Measurements from ENCODE around the gene RECK. TPM values are rescaled to one million over a fixed set of nuclear protein-coding genes. Genes with fewer than 3 reads are reported as not detected.

Gene RECK
- total RNA-seq, 1 donor from 2014 or later: 11.1 TPM

DNA sequence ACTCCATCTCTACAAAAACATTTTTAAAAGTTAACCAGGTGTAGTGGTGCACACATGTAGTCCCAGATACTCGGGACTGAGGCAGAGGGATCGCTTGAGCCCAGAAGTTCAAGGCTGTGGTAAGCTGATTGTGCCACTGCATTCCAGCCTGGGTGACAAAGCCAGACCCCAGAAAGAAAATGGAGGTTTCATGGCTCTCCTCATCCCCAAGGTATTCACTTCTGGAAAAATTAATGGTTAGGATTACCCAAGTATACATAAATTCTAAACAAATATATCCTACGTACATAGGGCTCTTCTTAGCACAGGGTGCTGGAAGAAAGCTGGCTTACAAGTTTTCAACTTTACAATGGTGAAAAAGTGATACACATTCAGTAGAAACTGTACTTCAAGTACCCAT, 18.6 kb upstream of the RECK start:
- TF ChIP-seq CTCF (IDR thresholded peaks at IDR 0.05; ENCODE audit: partially characterized antibody, unreplicated experiment): no peak
- peaks cover 3% of the 10 kb centered on the region for H3K9me3 Mint-ChIP-seq (ENCODE audit: unreplicated experiment)
- no peaks in the 10 kb centered on the region for H3K36me3 Mint-ChIP-seq (ENCODE audit: unreplicated experiment)
- H3K4me3 Mint-ChIP-seq (ENCODE audit: unreplicated experiment): no peak overlapping the region
- no peak overlapping the region for H3K27ac Mint-ChIP-seq (ENCODE audit: unreplicated experiment)
- H3K4me1 Mint-ChIP-seq (ENCODE audit: low read depth, unreplicated experiment): peaks cover 2% of the 10 kb centered on the region
- no peak for DNase-seq
- H3K27me3 Mint-ChIP-seq (ENCODE audit: unreplicated experiment): peaks cover 4% of the 10 kb centered on the region

DNA sequence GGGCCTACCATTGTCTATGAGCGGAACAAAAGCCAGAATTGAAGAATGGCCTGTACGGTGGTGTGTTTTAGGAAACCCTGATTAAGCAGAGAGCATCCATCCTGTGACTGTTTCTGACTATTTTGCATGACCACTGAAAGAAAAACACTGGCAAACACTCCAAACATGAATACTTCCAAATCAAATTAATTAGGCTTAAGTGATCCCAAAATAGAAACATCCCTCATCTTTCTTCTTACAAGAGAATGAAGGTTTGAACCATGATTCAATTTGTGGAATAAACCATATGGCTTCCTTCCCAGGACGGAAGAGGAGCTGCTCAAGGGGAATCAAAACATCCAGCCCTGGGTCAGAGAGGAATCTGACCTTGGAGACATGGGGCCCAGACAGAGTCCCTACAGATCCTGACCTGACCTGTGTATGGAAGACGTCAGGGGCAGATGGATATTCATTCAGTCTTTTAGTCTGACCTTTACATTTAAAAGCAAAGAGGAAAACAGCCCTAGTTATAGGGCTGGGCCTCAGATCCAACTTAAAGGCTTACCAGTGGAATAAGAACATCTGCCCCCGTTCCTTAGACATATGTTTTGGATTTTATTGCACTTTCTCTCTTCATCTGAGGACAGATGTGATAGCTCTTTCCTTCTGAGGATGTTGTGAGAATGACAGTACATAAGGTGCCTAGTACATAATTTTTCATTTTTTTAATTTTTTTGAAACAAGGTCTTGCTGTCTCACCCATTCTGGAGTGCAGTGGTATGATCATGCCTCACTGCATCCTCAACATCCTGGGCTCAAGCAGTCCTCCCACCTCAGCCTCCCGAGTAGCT, 17.6 kb upstream of the RECK start:
- Mint-ChIP-seq H3K9me3 (ENCODE audit: unreplicated experiment) (no peaks in the 10 kb centered on the region), H3K27ac (ENCODE audit: unreplicated experiment) (peak overlapping the region; percentile 88), H3K27me3 (ENCODE audit: unreplicated experiment) (peaks cover 3% of the 10 kb centered on the region), H3K4me3 (ENCODE audit: unreplicated experiment) (peak overlapping the region; percentile 14), H3K4me1 (ENCODE audit: low read depth, unreplicated experiment) (peaks cover 2% of the 10 kb centered on the region), H3K36me3 (ENCODE audit: unreplicated experiment) (no peaks in the 10 kb centered on the region)
- no peak for DNase-seq
- no peak for TF ChIP-seq CTCF (IDR thresholded peaks at IDR 0.05; ENCODE audit: partially characterized antibody, unreplicated experiment)

GRCh38 chr9:36021968-36022367, 14.7 kb upstream of the RECK start:
- no peak for DNase-seq
- peaks cover 3% of the 10 kb centered on the region for H3K27me3 Mint-ChIP-seq (ENCODE audit: unreplicated experiment)
- H3K27ac Mint-ChIP-seq (ENCODE audit: unreplicated experiment): no peak overlapping the region
- no peaks in the 10 kb centered on the region for H3K36me3 Mint-ChIP-seq (ENCODE audit: unreplicated experiment)
- H3K4me1 Mint-ChIP-seq (ENCODE audit: low read depth, unreplicated experiment): peaks cover 2% of the 10 kb centered on the region
- H3K4me3 Mint-ChIP-seq (ENCODE audit: unreplicated experiment): no peak overlapping the region
- no peaks in the 10 kb centered on the region for H3K9me3 Mint-ChIP-seq (ENCODE audit: unreplicated experiment)
- no peak for TF ChIP-seq CTCF (IDR thresholded peaks at IDR 0.05; ENCODE audit: partially characterized antibody, unreplicated experiment)

DNA sequence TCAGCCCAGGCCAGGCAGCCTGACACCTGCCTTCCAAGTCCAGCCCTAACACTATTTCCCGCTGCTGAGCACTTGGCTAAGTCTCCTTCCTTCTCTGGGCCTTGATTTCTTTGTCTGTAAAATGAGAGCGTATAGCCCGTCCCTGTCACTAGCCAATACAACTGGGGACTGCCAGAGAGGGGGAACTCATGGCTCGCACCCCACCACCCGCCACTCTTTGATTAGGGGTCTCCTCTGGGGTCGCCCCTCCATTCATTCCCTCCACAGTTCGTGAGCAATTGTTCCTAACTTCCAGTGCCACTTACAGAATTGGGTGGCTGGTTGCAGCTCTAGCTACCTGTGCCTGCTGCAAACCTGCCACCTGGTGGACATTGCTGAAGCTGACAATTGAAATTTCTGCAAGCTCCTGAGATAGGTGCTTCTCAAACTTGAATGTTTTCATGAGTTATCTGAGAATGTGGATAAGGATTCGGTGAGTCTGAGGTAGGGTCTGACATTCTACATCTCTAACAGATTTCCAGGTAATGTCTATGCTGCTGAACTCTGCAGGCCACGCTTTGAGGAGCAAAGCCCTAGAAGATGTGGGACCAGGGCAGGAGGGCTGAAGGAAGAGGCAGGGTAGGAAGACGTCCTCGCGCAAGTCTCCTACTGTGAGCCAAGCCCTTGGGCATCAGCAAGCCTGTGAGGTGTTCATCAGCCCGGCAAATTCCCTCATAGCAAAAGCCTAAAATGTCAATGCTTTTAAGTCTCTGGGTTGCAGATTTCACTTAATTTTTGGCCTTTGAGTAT, 13.3 kb upstream of the RECK start:
- Mint-ChIP-seq H3K4me3 (ENCODE audit: unreplicated experiment) (no peak overlapping the region), H3K27me3 (ENCODE audit: unreplicated experiment) (peaks cover 3% of the 10 kb centered on the region), H3K9me3 (ENCODE audit: unreplicated experiment) (no peaks in the 10 kb centered on the region), H3K36me3 (ENCODE audit: unreplicated experiment) (no peaks in the 10 kb centered on the region), H3K4me1 (ENCODE audit: low read depth, unreplicated experiment) (peaks cover 2% of the 10 kb centered on the region), H3K27ac (ENCODE audit: unreplicated experiment) (no peak overlapping the region)
- peak; percentile 91 for TF ChIP-seq CTCF (IDR thresholded peaks at IDR 0.05; ENCODE audit: partially characterized antibody, unreplicated experiment)
- DNase-seq: peak; percentile 75

GRCh38 chr9:36025746-36026145, 11.0 kb upstream of the RECK start:
- Mint-ChIP-seq H3K27ac (ENCODE audit: unreplicated experiment) (no peak overlapping the region), H3K36me3 (ENCODE audit: unreplicated experiment) (no peaks in the 10 kb centered on the region), H3K9me3 (ENCODE audit: unreplicated experiment) (no peaks in the 10 kb centered on the region), H3K27me3 (ENCODE audit: unreplicated experiment) (peaks cover 2% of the 10 kb centered on the region), H3K4me1 (ENCODE audit: low read depth, unreplicated experiment) (no peaks in the 10 kb centered on the region), H3K4me3 (ENCODE audit: unreplicated experiment) (no peak overlapping the region)
- no peak for DNase-seq
- no peak for TF ChIP-seq CTCF (IDR thresholded peaks at IDR 0.05; ENCODE audit: partially characterized antibody, unreplicated experiment)
